Stimulated activated CD8-positive, alpha-beta memory T cell treated with anti-CD3 and anti-CD28 coated beads, Interleukin-4, amount 100 ng/mL, for 48 hours (primary cell): ENCODE measurements around the gene SLC51B.
"Not testable (repeated sequence)": the region's sequence is repeated elsewhere in the genome, so short reads cannot be mapped to it uniquely, and the experiment has no call there.

Experiments used
- DNase-seq: peaks from one replicate; pipeline ENCODE4 v3.0.0-alpha.2; 2020

SLC51B gene

DNA sequence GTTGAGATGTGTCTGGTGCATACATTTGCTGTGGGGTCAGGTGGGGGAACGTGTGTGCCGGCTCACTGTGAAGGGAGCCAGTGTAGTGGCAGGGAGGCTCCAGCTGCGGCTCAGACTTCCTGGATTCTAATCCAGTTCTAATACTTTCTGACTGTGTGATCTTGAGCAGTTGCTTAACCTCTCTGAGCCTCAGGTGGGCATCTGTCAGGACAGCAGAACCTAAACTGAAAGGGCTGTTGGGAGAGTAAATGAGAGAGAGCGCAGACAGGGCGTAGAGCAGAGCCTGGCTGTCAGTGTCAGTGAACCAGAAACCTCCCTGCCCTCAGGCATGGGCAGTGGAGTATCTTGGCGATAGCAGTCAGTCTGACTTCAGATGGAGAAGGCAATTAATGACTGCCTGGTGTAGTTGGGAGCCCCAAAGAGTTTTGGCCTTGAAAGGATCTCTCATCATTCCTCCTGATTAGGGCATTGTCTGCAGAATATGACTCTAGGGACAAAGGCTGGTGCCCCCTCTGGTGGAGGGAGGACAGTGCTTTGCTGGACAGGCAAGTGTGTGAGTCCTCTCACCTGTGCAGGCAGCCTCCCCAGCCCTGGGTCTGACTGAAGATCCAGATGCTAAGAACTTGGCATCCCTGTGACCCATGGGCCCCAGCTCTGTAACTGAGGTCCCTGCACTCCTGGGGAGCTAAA lies 40.9 kb downstream of the SLC51B start:
- peak; percentile 33 for DNase-seq

DNA sequence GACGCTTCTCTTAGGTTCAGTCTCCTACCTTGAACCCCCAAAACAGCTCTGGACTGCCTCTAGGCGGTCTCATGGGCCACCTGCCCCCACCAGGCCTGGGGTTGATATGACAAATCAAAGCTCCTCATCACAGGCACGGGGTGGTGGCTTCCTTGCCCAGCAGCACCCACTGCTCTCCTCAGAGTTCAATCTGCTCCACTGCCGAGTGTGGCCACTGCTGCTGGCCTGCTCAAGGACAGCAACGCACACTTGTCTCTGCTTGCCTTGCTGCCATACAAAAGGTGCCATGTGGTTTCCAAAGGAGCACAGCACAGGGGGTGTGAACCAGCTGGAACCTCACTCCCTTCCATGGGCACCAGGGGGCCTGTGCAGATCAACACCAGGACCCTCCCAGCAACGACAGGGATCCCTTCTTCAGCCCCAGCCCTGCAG lies 41.5 kb downstream of the SLC51B start:
- DNase-seq, result no peak

DNA sequence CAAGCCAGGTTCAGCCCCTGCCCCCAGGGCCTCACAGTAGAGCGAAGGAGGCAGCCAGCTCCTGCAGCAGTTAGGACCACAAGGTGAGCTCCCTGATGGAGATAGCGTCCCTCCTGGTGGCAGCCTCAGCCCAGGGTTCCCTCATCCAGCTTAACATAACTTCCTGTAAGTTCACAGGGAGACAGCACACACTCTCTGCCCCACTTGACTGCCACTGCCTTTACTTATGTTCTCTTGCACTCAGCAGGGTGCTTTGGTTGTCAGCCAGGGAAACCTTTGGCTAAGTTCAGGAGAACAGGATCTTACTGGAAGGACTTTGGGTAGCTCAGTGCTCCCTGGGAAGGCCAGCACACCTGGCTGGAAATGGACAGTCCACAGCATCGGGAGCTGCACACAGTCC lies 42.2 kb downstream of the SLC51B start:
- no peak for DNase-seq

DNA sequence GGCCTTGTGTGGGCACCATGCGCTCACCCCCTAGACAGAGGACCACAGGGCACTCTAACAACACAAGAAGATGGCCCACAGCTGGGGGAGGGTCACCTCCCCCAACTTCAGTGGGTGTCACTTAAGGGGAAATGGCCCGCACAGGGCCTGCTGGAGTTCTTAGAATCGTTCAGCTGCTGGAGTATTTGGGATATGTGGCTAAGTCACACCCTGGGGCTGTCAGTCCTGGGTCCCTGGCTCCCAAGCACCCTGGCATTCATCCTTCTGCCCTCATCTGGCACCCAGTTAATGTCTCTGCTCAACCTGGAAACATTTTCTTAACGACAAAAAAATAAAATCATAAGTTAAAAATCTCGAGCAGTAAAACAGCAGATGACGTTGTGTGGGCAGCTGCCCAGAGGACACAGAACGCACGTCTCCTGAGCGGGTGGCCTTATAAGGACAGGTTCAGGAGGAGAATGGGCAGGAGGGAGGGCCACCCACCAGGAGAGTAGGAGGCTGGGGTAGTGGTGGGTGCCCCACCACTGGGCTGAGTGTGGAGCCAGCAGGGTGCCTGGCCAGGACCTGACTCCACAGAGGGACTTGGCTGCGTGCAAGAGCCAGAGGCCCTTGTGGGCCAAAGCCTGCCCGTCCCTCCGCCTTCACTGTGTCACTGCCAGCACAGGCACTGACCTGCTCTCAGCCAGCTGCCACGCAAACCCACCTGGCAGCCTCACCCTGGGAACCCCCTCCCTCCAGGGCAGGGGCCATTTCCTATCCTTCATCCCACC lies 42.9 kb downstream of the SLC51B start:
- DNase-seq, result no peak

DNA sequence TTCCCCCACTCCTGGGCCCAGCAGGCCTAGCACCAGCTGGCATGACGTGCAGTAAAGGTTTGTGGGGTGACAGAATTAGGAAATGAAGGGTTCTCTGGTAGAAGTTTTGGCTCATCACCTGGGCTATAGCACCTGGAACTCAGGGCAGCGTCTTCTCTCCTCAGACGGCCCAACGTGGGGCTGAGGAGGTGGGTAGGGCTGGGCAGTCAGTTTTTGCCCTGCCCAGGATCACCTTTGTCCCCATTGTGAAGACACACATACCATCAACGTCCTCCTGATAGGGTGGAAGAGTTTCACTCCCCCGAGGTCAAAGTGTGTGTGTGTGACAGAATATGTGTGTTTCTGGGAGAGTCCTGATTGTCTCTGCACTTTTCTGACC lies 43.4 kb downstream of the SLC51B start:
- no peak for DNase-seq

DNA sequence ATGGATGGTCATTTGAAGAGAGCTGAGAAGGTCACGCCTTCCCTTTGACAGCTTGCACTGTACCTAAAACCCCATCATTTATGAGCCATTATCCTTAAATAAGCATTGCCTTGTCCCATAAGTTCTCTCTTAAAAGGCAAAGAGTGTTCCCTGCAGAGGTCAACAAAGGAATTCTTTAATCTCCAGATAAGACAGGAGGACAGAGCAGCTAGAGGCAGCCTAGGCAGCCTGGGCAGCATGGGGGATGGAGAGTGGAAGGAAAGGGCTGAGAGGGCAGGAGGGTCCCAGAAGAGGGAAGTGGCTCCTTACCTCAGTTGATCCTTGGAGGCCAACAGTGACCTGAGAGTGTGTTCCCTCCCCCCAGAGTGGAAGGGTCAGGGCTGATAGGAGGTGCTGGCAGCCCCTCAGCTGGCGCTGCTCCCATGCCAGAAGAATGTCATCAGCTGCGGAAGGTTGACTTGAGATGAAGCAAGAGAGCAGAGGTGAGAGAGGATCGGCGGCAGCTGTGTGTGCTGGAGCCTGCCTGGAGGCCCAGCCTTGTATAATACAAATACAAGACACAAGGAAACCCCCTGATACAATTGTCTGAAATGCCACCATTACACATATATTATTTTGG lies 44.1 kb downstream of the SLC51B start:
- DNase-seq, result no peak

DNA sequence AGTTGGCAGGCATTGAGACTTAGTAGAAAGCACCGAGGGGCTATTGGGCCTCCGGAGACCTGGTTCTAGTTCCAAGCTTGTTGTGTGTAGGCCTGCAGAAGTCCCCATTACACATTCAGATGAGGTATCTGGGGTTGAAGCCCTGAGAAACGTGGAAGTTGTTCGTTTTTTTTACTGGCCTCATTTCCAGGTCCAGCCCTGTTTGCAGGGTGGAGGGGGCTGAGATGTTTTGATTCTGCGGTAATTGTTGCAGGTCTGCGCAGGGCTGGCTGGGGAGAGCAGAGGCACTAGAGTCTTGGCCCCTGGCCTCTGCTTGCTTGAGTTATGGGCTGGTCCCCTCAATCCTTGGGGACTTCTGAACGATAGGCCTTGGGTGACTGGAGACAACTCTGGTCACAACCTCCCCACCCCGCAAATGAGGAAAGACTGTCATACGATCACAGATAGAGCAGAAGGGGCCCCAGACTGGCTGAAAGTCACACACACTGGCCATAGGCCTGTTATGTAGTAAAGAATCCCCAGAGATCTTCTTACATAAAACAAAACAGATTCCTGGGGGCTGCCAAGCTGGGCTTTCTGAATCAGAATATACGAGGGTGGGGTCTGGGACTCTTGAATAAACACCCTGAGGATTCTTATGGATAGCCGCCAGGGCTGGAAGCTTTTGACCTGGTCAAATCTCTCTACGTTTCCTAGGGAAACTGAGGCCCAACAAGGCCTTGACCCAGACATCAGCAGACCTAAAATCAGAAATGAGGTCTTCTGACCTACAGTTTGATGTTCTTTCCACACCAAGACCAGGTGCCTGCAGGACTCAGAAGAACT lies 47.0 kb downstream of the SLC51B start:
- DNase-seq, result no peak

DNA sequence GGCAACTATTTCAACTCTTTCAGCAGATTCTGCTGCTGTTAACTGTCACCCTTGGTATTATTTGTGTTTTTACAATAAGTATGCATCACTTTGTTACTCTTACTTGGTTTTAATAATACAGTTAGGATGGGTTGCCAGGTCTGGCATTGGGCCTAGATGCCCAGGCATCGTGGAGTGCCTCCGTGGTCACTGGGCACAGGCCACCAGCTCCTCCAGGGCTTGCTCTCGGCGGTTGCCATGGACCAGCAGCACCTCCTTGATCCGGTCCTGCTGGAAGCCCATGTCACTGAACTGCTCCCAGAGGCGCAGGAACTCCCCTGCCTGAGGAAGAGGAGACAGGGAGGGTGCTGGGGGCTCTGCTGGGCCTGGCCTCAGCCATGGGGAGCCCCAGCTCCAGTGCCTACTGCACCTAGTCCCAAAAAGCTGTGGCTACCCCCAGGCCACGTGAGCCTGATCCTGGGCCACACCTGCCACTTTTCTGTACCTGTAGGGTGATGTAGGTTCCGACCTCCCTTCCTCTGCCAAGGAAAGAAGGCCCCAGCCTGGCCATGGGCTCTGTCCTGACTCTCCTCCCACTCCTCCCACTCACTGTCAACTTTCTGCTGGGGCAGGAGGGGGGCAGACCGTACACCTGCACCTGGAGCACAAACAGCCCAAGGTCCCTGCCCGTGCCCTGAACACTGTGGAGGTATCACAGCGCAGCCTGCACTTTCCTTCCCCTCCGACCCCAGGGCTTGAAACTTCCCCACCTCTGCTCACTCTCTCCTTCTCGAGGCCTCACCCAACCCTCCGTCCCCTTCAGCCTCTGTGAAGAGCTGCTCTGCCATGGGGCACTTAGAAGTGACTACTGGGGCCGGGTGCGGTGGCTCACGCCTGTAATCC lies 48.0 kb downstream of the SLC51B start:
- DNase-seq, result no peak

DNA sequence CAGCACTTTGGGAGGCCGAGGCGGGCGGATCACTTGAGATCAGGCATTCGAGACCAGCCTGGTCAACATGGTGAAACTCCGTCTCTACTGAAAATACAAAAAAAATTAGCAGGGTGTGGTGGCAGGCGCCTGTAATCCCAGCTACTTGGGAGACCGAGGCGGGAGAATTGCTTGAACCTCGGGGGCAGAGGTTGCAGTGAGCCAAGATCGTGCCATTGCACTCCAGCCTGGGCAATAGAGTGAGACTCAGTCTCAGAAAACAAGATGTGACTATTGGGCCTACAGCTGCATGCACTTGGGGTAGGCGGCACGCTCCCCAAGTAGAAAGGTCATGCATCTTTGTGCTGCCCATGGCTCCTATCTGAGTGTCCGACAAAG lies 48.6 kb downstream of the SLC51B start:
- DNase-seq, result not testable (repeated sequence)

DNA sequence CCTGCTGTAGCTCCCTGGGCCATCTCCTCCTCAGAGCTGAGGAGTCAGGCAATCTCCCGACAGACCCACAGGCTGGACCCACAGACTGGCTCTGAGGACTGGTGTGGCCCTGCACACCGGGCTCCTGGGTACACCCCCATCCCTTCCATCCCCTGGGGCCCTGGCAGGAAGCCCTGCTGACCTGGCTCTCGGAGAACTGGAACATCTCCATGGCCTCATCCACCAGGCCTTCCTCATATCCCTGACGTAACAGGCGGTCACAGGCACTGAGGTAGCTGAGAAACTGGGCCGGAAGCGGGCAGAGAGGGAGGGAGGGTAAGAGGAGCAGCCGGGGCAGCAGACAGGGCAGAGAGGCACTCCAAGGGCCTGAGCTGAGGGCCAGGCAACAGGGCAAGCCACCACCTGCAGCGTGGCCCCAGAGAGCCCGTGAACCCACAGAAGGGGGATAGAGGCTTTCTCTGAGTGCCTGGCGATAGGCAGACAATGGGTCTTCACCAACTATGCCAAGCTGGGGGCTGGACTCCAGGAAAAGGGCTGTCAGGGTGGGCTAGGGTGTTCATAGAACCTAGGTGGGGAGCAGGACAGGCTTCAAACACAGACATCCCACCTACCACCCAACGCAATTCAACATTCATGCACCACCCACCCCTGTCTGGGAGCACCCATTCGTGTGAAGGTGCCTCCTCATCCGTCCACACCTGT lies 49.3 kb downstream of the SLC51B start:
- DNase-seq, result no peak

DNA sequence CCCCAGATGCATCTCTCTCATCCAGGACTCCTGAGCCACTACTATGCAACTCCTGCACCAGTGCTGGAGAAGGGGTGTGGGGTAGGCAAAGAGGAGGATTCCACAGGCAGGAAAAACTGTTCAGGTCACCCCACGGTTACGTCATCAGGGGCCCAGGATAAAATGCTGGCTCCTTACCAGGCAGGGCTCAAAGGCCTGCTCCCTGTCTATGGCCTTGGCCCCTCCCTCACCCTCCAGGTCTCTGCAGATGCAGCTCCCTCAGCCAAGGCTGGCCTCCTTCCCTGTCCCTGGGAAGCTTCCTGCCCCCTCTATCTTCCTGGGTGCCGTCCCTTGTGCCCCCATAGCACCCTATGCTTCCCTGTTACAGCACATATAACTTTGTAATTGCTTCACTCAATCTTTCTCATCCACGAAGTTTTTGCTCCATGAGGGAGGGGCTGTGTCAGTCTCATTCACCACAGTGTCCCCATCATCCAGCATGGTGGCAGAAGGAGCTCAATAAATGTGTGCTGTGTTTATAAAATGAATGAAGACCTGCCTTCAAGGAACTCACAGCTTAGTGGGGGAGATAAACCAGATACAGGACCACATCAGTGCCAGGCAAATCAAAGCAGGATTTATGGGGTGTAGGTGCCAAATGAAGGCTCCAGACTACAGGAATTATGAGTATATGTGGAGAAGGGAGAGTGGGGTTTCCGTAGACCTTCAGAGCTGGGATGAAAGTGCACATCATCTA lies 50.0 kb downstream of the SLC51B start:
- no peak for DNase-seq

DNA sequence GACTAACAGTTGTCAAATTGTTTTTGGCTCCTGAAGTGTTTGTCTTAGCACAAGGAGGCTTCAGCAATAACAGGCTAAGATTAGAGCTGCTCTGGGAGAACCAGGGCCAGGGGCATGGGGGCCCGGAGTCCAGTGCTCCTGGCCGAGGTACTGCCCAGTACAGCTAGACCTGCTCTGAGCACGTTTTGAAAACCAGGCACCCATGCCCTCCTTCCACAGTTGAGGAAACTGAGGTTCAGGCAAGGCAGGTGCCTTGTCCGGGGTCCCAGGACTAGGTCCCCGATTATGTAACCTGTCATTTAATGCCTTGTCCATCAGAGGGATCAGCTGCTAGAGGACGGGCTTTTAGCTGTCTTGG lies 50.5 kb downstream of the SLC51B start:
- DNase-seq, result no peak

DNA sequence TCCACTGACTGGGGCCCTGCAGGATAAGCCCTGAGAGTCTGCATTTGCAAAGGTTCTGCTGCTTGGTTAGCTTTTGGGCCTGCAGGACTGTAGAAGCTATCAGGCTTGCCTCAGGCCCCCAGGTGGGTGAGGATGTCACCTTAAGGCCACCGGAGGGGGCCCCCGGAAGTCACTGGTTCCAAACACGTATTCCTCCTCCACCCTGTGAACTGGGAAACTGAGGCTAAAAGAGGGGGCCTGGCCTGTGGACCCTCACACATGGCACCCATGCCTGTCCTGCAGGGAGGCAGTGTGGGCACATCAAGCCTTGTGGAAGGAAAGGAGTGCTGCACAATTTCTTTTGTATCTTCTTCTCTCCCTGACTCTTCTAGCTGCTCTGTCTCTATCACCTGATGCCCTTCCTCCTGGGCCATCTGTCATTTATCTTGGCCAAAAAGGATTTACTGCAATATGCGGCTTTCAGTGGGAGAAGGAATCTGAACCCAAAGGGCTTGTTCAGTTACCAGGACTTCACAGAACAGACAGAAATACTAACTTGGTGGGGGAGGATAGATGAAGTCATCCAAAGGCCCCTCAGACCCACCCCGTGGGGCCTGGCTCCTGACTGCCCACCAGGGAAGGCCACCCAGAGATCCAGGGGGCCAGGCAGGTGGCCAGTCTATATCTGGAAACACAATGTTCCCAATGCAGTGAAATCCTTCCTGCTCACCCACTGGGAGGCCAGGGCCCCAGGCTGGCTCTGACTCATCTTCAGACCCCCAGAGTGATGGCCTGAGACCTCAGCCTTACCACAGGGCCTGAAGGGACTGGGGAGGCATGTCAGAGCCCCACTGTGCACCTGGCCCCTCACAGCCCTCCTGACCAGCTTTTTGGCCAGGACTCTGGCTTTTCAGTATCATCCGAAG lies 51.5 kb downstream of the SLC51B start:
- no peak for DNase-seq

DNA sequence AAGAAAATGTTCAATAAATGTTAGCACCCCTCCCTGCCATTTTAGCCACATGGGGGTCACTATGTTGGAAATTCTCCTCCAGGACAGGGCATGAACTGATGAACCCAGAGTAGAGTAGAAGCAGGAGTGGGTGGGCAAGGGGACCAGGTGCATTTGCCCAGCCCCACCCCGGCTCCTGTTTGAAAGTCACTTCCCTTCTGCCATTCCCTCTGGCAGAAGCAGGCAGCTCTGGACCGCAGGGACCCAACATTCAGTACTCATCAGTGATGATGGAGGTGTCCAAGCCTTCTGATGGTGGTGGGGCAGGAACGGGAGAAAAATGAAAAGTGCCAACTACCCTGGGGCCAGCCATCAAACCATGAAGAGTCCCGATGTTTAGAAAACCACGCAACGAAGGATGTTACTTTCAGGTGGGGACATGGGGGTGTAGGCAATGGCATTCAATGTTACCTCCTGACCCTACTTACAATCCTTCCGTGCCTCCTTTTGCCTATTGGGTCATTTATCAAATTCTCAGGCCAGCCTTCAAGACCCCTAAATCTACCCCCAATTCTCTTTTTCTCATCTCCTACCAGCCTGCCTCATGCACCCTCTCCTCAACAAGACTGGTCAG lies 52.6 kb downstream of the SLC51B start:
- no peak for DNase-seq

DNA sequence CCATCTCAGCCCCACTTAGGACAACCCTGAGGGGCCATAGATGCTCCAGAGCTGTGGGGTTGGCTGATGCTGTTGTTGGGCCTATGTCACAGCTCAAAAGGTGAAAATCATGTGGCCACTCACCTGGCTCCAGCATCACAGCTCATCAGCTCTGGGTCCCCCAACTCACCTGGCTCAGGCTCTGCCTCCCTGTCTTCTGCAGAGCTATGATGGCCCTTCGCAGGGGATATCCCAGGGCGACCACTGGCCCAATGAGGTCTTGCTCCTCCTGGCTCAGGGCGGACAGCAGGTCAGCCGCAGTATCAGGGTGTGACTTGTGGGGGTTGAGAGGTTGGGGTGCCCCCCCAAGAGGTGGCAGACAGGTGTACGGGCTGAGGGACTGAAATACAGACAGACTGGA lies 54.1 kb downstream of the SLC51B start:
- no peak for DNase-seq

DNA sequence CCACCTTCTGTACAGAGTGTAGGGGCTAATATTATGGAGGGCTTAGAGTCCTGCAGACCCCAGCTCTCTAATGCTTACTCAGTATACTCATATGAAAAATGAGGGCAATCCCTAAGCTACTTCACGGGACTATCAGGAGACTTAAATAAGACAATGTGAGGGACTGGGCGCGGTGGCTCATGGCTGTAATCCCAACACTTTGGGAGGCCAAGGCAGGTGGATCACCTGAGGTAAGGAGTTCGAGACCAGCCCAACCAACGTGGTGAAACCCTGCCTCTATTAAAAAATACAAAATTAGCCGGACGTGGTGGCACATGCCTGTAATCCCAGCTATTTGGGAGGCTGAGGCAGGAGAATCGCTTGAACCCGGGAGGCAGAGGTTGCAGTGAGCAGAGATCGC lies 54.6 kb downstream of the SLC51B start:
- not testable (repeated sequence) for DNase-seq

DNA sequence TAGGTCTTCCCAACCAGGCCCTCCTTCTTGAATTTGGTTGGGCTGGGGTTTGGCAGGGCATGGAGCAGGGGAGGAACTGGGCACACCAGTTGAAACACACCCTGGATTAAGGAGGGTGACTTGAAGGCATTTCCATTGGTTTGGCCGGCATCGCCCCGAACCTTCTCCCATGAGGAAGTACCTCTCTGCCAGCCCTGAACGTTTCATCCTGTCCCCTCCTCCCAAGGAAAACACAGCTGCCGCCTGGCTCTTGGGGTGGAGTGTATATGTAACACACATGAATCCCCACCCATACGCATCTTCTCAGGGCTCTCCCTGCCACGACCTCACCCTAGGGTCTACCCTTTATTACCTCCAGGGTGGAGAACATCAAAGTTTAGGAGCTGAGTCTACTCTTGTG lies 55.3 kb downstream of the SLC51B start:
- no peak for DNase-seq

DNA sequence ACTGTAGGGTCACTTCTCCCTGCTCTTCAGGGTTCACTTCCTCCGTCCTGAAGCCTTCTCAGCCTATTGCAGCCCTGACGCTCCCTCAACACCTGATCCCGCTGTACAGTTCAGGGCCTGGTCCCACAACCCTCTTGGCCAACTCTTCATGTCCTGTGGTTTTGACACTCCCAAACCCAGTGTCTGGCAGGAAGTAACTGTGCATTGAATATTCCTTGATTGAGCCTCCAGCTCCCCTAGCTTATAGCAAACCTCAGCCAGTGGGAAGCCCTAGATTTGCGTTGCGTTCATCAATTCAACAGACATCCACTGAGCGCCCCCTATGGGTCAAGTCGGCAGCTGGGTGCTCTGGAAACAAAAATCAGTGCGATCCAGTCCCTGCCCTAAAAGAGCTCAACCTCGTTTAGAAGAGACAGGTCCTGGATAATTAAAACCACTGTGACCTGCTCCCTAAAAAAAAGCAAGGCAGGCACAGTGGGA lies 56.3 kb downstream of the SLC51B start:
- DNase-seq, result peak; percentile 83
